Fibroblast of lung (primary cell): Measurements from ENCODE around the gene DENND5B. TPM values are rescaled to one million over a fixed set of nuclear protein-coding genes. Genes with fewer than 3 reads are reported as not detected.

Experiments
- DNase-seq, 2 donors: peaks; one replicate each; pipeline versions ENCODE4 v3.0.0 to v3.0.0-alpha.2; 2010; ENCODE audit warnings: low read depth in 2 of 2
- H2AFZ ChIP-seq: 2 replicates; pipeline ENCODE4 v1.5.1; 2012; ENCODE audit warnings: low read length, control low read depth, inconsistent platforms
- H3K27ac ChIP-seq: 2 replicates; pipeline ENCODE4 v1.5.1; 2011; ENCODE audit warnings: low read length, control low read depth; ENCODE audit not compliant: insufficient read depth
- H3K27me3 ChIP-seq: 2 replicates; pipeline ENCODE4 v1.5.1; 2011; ENCODE audit warnings: mild to moderate bottlenecking, low read length; ENCODE audit not compliant: control insufficient read depth, insufficient read depth
- H3K36me3 ChIP-seq: 2 replicates; pipeline ENCODE4 v1.5.1; 2011; ENCODE audit warnings: low read length; ENCODE audit not compliant: control insufficient read depth, insufficient read depth
- H3K4me1 ChIP-seq: 2 replicates; pipeline ENCODE4 v1.5.1; 2011; ENCODE audit warnings: low read length; ENCODE audit not compliant: control insufficient read depth, insufficient read depth; ENCODE audit errors: extremely low read depth
- H3K4me2 ChIP-seq: 2 replicates; pipeline ENCODE4 v1.5.1; 2011; ENCODE audit warnings: low read length, control low read depth; ENCODE audit not compliant: insufficient read depth; ENCODE audit errors: extremely low read depth
- H3K4me3 ChIP-seq, 4 experiments: fragments of 200-600 bp in 1 of 4; sonication (generic) in 1 of 4; replicated peaks in 1 of 4; 2 replicates each; pipeline ENCODE4 v1.5.1; 2011 to 2016; ENCODE audit warnings: low read length in 4 of 4, low read depth in 3 of 4, mild to moderate bottlenecking in 3 of 4, control low read depth in 2 of 4, inconsistent platforms in 1 of 4, mixed read lengths in 1 of 4; ENCODE audit not compliant: insufficient read depth in 1 of 4; ENCODE audit errors: control extremely low read depth in 1 of 4
- H3K79me2 ChIP-seq: 2 replicates; pipeline ENCODE4 v1.5.1; 2012; ENCODE audit warnings: mild to moderate bottlenecking, low read length, inconsistent platforms; ENCODE audit not compliant: control insufficient read depth, insufficient read depth
- H3K9ac ChIP-seq: 2 replicates; pipeline ENCODE4 v1.5.1; 2011; ENCODE audit warnings: mild to moderate bottlenecking, low read length, control low read depth; ENCODE audit not compliant: insufficient read depth
- H3K9me3 ChIP-seq: 2 replicates; pipeline ENCODE4 v1.5.1; 2012; ENCODE audit warnings: low read depth, low read length; ENCODE audit not compliant: control insufficient read depth, insufficient read depth
- H4K20me1 ChIP-seq: 2 replicates; pipeline ENCODE4 v1.5.1; 2011; ENCODE audit warnings: low read length; ENCODE audit not compliant: control insufficient read depth, insufficient read depth; ENCODE audit errors: extremely low read depth
- CTCF ChIP-seq, 2 donors: IDR thresholded peaks in 1 of 2; conservative IDR thresholded peaks in 1 of 2; 1 replicate in 1 of 2; 2 replicates in 1 of 2; pipeline ENCODE4 v1.5.1; 2011 to 2012; ENCODE audit warnings: low read length in 2 of 2, control low read depth in 1 of 2, inconsistent platforms in 1 of 2, low read depth in 1 of 2, mild to moderate bottlenecking in 1 of 2
- EZH2 ChIP-seq: IDR thresholded peaks from 2 replicates; pipeline ENCODE4 v1.5.1; 2012; ENCODE audit warnings: low read length, control low read depth, mild to moderate bottlenecking; ENCODE audit errors: missing control alignments
- polyA plus RNA-seq, 2 donors: library from polyadenylated mRNA; depleted of rRNA in 1 of 2; stranded (reverse) in 1 of 2; unstranded in 1 of 2; fragments of >200 nt; gene quantifications; 2 replicates each; pipeline ENCODE4 v1.2.1, GENCODE V29; 2011 to 2012; ENCODE audit warnings: missing spikeins in 1 of 2
- total RNA-seq: library from RNA; depleted of rRNA; stranded (reverse); fragments of >200 nt; gene quantifications from 2 replicates; pipeline ENCODE4 v1.2.1, GENCODE V29; 2014

The DENND5B gene
- total and polyA plus RNA-seq, 2 donors (not counting 1 experiment from before 2014, with no cell fraction given): 5.3 to 6.9 TPM

GRCh38 chr12:31522607-31523006 is 68.3 kb downstream of the DENND5B start:
- DNase-seq: no peak
- Histone ChIP-seq H3K36me3 (no peaks in the 10 kb centered on the region), H3K4me3 (no peak overlapping the region), H3K27ac (no peak overlapping the region), H3K79me2 (no peaks in the 10 kb centered on the region), H3K27me3 (no peaks in the 10 kb centered on the region), H3K4me1 (peaks cover 17% of the 10 kb centered on the region), H3K9me3 (no peaks in the 10 kb centered on the region), H3K4me2 (no peak overlapping the region), H2AFZ (no peak overlapping the region), H4K20me1 (no peaks in the 10 kb centered on the region), H3K9ac (no peak overlapping the region)
- no peak for TF ChIP-seq CTCF (conservative IDR thresholded peaks at IDR 0.05 in 1 of 2, IDR thresholded peaks at IDR 0.05 in 1 of 2; ENCODE audit: low read depth in 1 of 2, low read length in 2 of 2)
- no peak for TF ChIP-seq EZH2

GRCh38 chr12:31521964-31522363 is 69.0 kb downstream of the DENND5B start:
- Histone ChIP-seq H3K9me3 (no peaks in the 10 kb centered on the region), H3K27me3 (no peaks in the 10 kb centered on the region), H3K79me2 (no peaks in the 10 kb centered on the region), H4K20me1 (no peaks in the 10 kb centered on the region), H3K4me1 (peaks cover 19% of the 10 kb centered on the region), H3K27ac (no peak overlapping the region), H3K9ac (no peak overlapping the region), H3K4me3 (no peak overlapping the region), H3K4me2 (no peak overlapping the region), H2AFZ (no peak overlapping the region), H3K36me3 (no peaks in the 10 kb centered on the region)
- peak in 1 of 2 donors; percentile 42 for DNase-seq
- TF ChIP-seq EZH2: no peak
- no peak for TF ChIP-seq CTCF (conservative IDR thresholded peaks at IDR 0.05 in 1 of 2, IDR thresholded peaks at IDR 0.05 in 1 of 2; ENCODE audit: low read depth in 1 of 2, low read length in 2 of 2)

GRCh38 chr12:31519511-31519910 is 71.4 kb downstream of the DENND5B start:
- Histone ChIP-seq H3K27ac (peak overlapping the region; percentile 89), H3K79me2 (no peaks in the 10 kb centered on the region), H3K4me3 (no peak overlapping the region), H3K9me3 (no peaks in the 10 kb centered on the region), H3K9ac (no peak overlapping the region), H3K27me3 (no peaks in the 10 kb centered on the region), H2AFZ (no peak overlapping the region), H3K4me2 (peak overlapping the region; percentile 76), H3K36me3 (no peaks in the 10 kb centered on the region), H3K4me1 (peaks cover 19% of the 10 kb centered on the region), H4K20me1 (no peaks in the 10 kb centered on the region)
- DNase-seq: peak in 1 of 2 donors; percentile 27
- TF ChIP-seq EZH2: no peak
- TF ChIP-seq CTCF (conservative IDR thresholded peaks at IDR 0.05 in 1 of 2, IDR thresholded peaks at IDR 0.05 in 1 of 2; ENCODE audit: low read depth in 1 of 2, low read length in 2 of 2): no peak
